Neural progenitor cell (in vitro differentiated cells): ENCODE measurements around the gene PPP1R37. TPM values are rescaled to one million over a fixed set of nuclear protein-coding genes. Genes with fewer than 3 reads are reported as not detected.

Experiments used
- DNase-seq: peaks from one replicate; pipeline ENCODE4 v3.0.0-alpha.2; 2016; ENCODE audit warnings: low spot score
- H2AFZ ChIP-seq: fragments of 200-600 bp; sonication (generic); replicated peaks from 2 replicates; pipeline ENCODE4 v1.6.1; 2016; ENCODE audit warnings: antibody characterized with exemption
- H3F3A ChIP-seq: fragments of 200-600 bp; sonication (generic); 2 replicates; pipeline ENCODE4 v1.6.1; 2016; ENCODE audit warnings: antibody characterized with exemption, low read depth
- H3K27ac ChIP-seq: fragments of 200-600 bp; sonication (generic); 2 replicates; pipeline ENCODE4 v1.5.1; 2016; ENCODE audit warnings: mild to moderate bottlenecking
- H3K27me3 ChIP-seq: fragments of 200-600 bp; sonication (generic); 2 replicates; pipeline ENCODE4 v1.6.1; 2016; ENCODE audit warnings: mild to moderate bottlenecking, moderate library complexity
- H3K36me3 ChIP-seq: fragments of 200-600 bp; sonication (generic); 2 replicates; pipeline ENCODE4 v1.5.1; 2016
- H3K4me1 ChIP-seq: fragments of 200-600 bp; sonication (generic); 2 replicates; pipeline ENCODE4 v1.6.1; 2016; ENCODE audit warnings: mixed run types
- H3K4me2 ChIP-seq: fragments of 200-600 bp; sonication (generic); 2 replicates; pipeline ENCODE4 v1.6.1; 2016
- H3K4me3 ChIP-seq: fragments of 200-600 bp; sonication (generic); 2 replicates; pipeline ENCODE4 v1.5.1; 2016
- H3K79me2 ChIP-seq: fragments of 200-600 bp; sonication (generic); 2 replicates; pipeline ENCODE4 v1.6.1; 2016; ENCODE audit warnings: low read depth
- H3K9ac ChIP-seq: fragments of 200-600 bp; sonication (generic); 2 replicates; pipeline ENCODE4 v1.6.1; 2016
- H3K9me3 ChIP-seq: fragments of 200-600 bp; sonication (generic); 2 replicates; pipeline ENCODE4 v1.5.1; 2016; ENCODE audit warnings: low read depth
- H4K20me1 ChIP-seq: fragments of 200-600 bp; sonication (generic); 2 replicates; pipeline ENCODE4 v1.6.1; 2016; ENCODE audit warnings: low read depth
- H3K27ac Mint-ChIP-seq: 3 replicates; pipeline ENCODE4 v1.8.0; 2021; ENCODE audit warnings: mixed read lengths
- H3K27me3 Mint-ChIP-seq: 2 replicates; pipeline ENCODE4 v1.8.0; 2022; ENCODE audit warnings: low read depth, mild to moderate bottlenecking, inconsistent platforms, moderate library complexity, mixed read lengths; ENCODE audit not compliant: insufficient read depth
- H3K36me3 Mint-ChIP-seq: 3 replicates; pipeline ENCODE4 v1.8.0; 2021; ENCODE audit warnings: mixed read lengths
- H3K4me1 Mint-ChIP-seq: 3 replicates; pipeline ENCODE4 v1.8.0; 2021; ENCODE audit warnings: mixed read lengths
- H3K4me3 Mint-ChIP-seq: 3 replicates; pipeline ENCODE4 v1.8.0; 2021; ENCODE audit warnings: mild to moderate bottlenecking, moderate library complexity, mixed read lengths
- H3K9me3 Mint-ChIP-seq: 3 replicates; pipeline ENCODE4 v1.8.0; 2020; ENCODE audit warnings: mixed read lengths
- EZH2 ChIP-seq: fragments of 200-600 bp; sonication (generic); IDR thresholded peaks from 2 replicates; pipeline ENCODE4 v1.6.1; 2017; ENCODE audit warnings: antibody characterized with exemption, mild to moderate bottlenecking, moderate library complexity
- EZH2phosphoT487 ChIP-seq: fragments of 200-600 bp; sonication (generic); IDR thresholded peaks from 2 replicates; pipeline ENCODE4 v1.6.1; 2017; ENCODE audit warnings: antibody characterized with exemption
- total RNA-seq: library from RNA; depleted of rRNA; stranded (reverse); fragments of >200 nt; gene quantifications from 2 replicates; pipeline ENCODE4 v1.2.3, GENCODE V29; 2015; ENCODE audit warnings: low replicate concordance
- TF ChIP-seq, protein P1 (sequence below): fragments of 200-600 bp; sonication (generic); IDR thresholded peaks from 2 replicates; pipeline ENCODE4 v1.5.1; 2017; ENCODE audit warnings: antibody characterized with exemption, mild to moderate bottlenecking

PPP1R37 gene
- total RNA-seq, 1 donor from 2014 or later, result 8.1 TPM

DNA sequence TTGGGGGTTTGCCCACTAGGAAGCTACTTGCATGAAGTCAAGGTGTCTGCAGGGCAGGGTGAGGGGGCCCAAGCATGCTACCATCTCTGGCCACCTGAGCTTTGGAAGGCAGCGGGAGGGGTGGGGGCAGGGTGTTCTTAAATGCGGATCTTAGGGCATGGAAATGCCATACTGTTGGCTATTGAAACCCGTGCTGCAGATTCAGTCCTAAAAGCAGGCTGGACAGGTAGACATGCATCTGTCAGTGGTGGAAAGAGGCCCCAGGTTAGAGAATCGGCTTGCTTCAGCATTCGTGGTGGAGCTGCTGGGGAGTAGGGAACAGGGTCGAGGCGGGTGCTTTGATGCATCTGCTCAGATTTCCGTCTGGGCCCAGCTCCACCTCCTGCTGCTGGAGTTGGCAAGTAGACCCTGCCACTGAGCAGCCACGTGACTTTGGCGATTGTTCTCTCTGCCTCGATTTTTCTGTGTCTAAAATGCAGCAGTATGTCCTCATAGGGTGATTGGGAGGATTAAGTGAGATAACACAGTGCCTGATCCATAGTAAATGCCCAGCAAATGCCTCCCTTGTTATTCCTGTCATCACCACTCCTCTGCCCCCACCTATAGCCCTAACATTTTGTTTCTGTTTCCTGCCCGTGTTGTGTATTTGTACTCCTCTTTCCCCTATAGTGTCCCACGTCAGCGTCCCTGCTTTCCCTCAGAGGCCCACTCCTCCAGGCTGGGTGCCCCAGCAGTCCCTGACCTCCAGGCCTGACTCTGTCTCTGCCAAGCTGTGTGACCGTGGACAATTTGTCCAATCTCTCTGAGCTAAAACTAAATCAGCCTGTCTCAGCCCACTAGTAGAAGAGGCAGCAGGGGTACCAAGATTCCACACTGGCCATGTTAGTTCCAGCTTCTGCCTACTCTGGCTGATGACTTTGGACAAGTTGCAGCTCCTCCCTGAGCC is 5.8 kb downstream of the PPP1R37 start:
- peaks cover 13% of the 10 kb centered on the region for H3F3A ChIP-seq
- H3K9ac ChIP-seq, result no peak overlapping the region
- no peaks in the 10 kb centered on the region for H3K36me3 ChIP-seq
- H3K9me3 Mint-ChIP-seq, result no peaks in the 10 kb centered on the region
- H3K36me3 Mint-ChIP-seq, result peaks cover 12% of the 10 kb centered on the region
- no peak for DNase-seq
- H2AFZ ChIP-seq, result no peak overlapping the region
- peaks cover 95% of the 10 kb centered on the region for H3K79me2 ChIP-seq
- no peak overlapping the region for H3K4me3 ChIP-seq
- H3K4me1 Mint-ChIP-seq, result peaks cover 87% of the 10 kb centered on the region
- H3K27ac Mint-ChIP-seq, result peak overlapping the region; percentile 28
- peaks cover 100% of the 10 kb centered on the region for H4K20me1 ChIP-seq
- TF ChIP-seq, protein P1, sequence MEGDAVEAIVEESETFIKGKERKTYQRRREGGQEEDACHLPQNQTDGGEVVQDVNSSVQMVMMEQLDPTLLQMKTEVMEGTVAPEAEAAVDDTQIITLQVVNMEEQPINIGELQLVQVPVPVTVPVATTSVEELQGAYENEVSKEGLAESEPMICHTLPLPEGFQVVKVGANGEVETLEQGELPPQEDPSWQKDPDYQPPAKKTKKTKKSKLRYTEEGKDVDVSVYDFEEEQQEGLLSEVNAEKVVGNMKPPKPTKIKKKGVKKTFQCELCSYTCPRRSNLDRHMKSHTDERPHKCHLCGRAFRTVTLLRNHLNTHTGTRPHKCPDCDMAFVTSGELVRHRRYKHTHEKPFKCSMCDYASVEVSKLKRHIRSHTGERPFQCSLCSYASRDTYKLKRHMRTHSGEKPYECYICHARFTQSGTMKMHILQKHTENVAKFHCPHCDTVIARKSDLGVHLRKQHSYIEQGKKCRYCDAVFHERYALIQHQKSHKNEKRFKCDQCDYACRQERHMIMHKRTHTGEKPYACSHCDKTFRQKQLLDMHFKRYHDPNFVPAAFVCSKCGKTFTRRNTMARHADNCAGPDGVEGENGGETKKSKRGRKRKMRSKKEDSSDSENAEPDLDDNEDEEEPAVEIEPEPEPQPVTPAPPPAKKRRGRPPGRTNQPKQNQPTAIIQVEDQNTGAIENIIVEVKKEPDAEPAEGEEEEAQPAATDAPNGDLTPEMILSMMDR, result no peak
- TF ChIP-seq EZH2phosphoT487 (no peak), EZH2 (no peak)
- H3K27me3 ChIP-seq, result no peaks in the 10 kb centered on the region
- H3K27ac ChIP-seq, result no peak overlapping the region
- H3K9me3 ChIP-seq, result no peaks in the 10 kb centered on the region
- H3K27me3 Mint-ChIP-seq, result peaks cover 7% of the 10 kb centered on the region
- peak overlapping the region; percentile 17 for H3K4me2 ChIP-seq
- peak overlapping the region; percentile 37 for H3K4me3 Mint-ChIP-seq
- peaks cover 33% of the 10 kb centered on the region for H3K4me1 ChIP-seq

DNA sequence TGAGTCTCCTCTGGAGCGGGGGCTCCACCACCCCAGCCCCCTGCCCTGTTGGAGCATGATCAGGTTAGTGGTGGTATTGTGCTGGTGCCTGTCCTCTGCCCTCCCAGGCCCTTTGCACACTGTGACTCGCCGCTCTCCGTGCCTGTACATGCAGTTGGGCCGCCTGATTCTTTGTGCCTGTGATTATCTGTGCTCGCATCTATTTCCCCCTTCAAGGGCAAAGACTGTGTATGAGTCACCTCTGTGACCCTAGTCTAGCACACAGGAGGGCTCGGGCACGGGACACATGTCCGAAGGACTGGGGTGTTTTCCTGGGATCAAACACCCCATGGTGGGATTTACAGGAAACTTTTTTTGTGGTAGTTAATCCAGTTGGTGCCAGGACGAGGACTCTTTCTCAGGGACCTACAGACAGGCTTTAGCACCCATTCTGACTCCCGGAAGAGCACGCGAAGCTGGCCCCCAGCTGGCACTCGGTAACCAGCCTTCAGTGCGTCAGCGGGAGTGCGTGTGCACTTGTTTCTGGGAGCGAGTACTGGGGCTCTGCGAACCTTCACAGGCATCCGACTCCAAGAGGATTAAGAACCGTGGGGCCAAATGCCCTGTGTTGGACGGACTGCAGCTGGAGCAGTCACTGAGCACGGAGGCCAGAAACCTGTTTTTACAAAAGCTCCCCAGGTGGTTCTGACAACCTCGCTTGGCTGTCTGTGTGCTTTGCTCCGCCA is 6.7 kb downstream of the PPP1R37 start:
- peak overlapping the region; percentile 19 for H3K9ac ChIP-seq
- H3K4me2 ChIP-seq, result peak overlapping the region; percentile 17
- H3K4me1 Mint-ChIP-seq, result peaks cover 87% of the 10 kb centered on the region

DNA sequence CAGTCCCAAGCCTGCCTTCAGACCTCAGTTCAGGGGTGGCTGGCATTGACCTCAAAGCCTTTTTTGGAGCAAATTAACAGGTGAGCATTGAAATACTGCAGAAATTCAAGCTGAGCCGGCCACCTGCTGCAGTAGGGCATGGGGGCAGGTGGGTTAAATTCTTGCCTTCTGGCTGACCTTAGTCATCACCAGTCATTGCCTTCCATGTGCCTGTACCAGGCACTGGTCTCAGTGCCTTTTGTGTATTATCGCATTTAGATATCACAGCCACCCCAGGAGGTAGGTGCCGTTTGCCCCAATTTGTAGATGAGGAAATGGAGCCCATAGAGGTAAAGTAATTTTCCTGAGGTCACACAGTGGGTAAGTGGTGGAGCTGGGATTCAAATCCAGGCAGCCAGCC is 7.2 kb downstream of the PPP1R37 start:
- no peak overlapping the region for H3K4me3 ChIP-seq
- TF ChIP-seq EZH2phosphoT487 (no peak), EZH2 (no peak)
- TF ChIP-seq, protein P1, result no peak
- H3K27ac ChIP-seq, result no peak overlapping the region
- H3K9me3 Mint-ChIP-seq, result no peaks in the 10 kb centered on the region
- H3K9ac ChIP-seq, result peak overlapping the region; percentile 19
- peak overlapping the region; percentile 17 for H3K4me2 ChIP-seq
- H3K27ac Mint-ChIP-seq, result peak overlapping the region; percentile 4
- H3K36me3 Mint-ChIP-seq, result peaks cover 8% of the 10 kb centered on the region
- peaks cover 7% of the 10 kb centered on the region for H3K27me3 Mint-ChIP-seq
- H4K20me1 ChIP-seq, result peaks cover 100% of the 10 kb centered on the region
- peaks cover 23% of the 10 kb centered on the region for H3F3A ChIP-seq
- peak overlapping the region; percentile 56 for H3K4me3 Mint-ChIP-seq
- no peaks in the 10 kb centered on the region for H3K36me3 ChIP-seq
- H3K27me3 ChIP-seq, result no peaks in the 10 kb centered on the region
- DNase-seq, result no peak
- no peaks in the 10 kb centered on the region for H3K9me3 ChIP-seq
- peaks cover 95% of the 10 kb centered on the region for H3K79me2 ChIP-seq
- H2AFZ ChIP-seq, result no peak overlapping the region
- H3K4me1 ChIP-seq, result peaks cover 36% of the 10 kb centered on the region
- peaks cover 87% of the 10 kb centered on the region for H3K4me1 Mint-ChIP-seq

More for the DNA sequence above, 6.7 kb downstream of the PPP1R37 start:
- no peak overlapping the region for H3K27ac Mint-ChIP-seq
- peak overlapping the region; percentile 68 for H3K4me3 Mint-ChIP-seq
- Histone ChIP-seq H3K4me3 (no peak overlapping the region), H4K20me1 (peaks cover 100% of the 10 kb centered on the region), H3F3A (peaks cover 21% of the 10 kb centered on the region), H3K9me3 (no peaks in the 10 kb centered on the region), H3K4me1 (peaks cover 32% of the 10 kb centered on the region), H3K36me3 (no peaks in the 10 kb centered on the region), H3K27me3 (no peaks in the 10 kb centered on the region), H3K79me2 (peaks cover 95% of the 10 kb centered on the region), H3K27ac (no peak overlapping the region), H2AFZ (no peak overlapping the region)
- peaks cover 8% of the 10 kb centered on the region for H3K36me3 Mint-ChIP-seq
- peak; percentile 73 for DNase-seq
- H3K27me3 Mint-ChIP-seq, result peaks cover 7% of the 10 kb centered on the region
- H3K9me3 Mint-ChIP-seq, result no peaks in the 10 kb centered on the region
- TF ChIP-seq EZH2 (no peak), EZH2phosphoT487 (no peak)
- TF ChIP-seq, protein P1, result no peak
